ENCODE data around the gene STRBP. TPM values are rescaled to one million over a fixed set of nuclear protein-coding genes. Genes with fewer than 3 reads are reported as not detected.

The STRBP gene
- total RNA-seq, 1 experiment from 2014 or later = 18.1 TPM

- DNase-seq (ENCODE audit: low read depth) = no peak
- in situ Hi-C loops (cut with HindIII; ENCODE audit: low pct_unique_long_range_greater_than_20kb, low sequenced_read_pairs) = no loop called here
These were observed 147.4 kb downstream of the STRBP start for GRCh38 chr9:123120953-123121352.

DNA sequence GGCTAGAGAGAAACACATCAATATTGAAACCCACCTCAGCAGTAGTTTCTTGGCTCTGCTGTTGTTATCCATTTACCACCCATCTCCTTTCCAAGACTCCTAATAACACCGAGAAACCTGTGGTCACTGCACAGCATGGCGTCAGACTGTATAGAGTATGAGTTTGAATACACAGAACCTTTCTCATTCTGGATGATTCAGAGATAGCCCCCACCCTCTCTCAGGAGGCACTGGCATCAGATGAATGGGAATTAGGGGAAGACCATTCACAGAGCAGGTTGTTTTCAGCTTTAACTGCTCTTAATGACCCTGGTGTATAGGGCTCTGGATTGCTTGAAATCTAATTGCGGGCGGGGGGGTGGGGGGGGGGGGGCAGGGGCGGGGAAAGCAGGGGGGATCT is 148.3 kb downstream of the STRBP start:
- no peak for DNase-seq (ENCODE audit: low read depth)

GRCh38 chr9:123119566-123119965 is 148.8 kb downstream of the STRBP start:
- DNase-seq (ENCODE audit: low read depth) = no peak
- in situ Hi-C loops (cut with HindIII; ENCODE audit: low pct_unique_long_range_greater_than_20kb, low sequenced_read_pairs) = no loop called here

More for the DNA sequence above, 148.3 kb downstream of the STRBP start:
- in situ Hi-C loops (cut with HindIII; ENCODE audit: low pct_unique_long_range_greater_than_20kb, low sequenced_read_pairs) = no loop called here

- in situ Hi-C loops (cut with HindIII; ENCODE audit: low pct_unique_long_range_greater_than_20kb, low sequenced_read_pairs) = no loop called here
- no peak for DNase-seq (ENCODE audit: low read depth)
These were observed 152.3 kb downstream of the STRBP start for GRCh38 chr9:123116036-123116435.

DNA sequence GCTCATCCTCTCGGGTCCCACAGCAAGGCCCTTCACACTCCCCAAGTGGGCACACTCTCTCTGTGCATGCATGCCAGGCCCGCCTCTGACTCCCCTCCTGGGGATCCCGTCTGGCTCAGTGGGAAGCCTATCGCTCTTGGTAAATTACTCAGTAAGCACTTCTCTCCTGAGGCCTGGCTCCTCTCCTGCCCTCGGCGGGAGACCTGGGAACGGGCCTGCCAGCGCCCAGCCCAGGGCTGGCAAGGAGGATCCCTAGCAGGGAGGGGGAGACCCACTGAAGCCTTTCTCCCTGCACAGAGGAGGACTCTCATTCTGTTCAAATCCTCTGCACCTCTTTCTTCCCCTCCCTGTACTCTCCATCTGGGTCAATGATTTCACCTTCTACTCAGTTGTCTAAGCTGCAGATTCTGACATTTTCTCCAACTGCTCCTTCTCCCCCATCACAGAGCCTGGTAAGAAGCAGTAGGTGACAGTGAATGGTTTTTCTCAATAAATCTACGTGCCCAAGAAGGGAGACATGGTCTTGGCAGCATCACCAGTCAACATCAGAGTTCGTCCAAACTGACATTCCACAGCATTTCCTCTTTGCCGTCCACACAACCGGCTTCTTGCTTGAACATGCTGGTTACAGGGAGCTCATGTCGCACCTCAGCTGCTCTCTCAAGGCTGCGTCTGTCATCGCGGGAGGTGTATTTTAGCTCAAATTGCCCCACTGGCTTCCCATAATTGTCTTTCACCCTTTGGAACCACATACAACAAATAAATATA is 153.1 kb downstream of the STRBP start:
- no peak for DNase-seq (ENCODE audit: low read depth)
- in situ Hi-C loops (cut with HindIII; ENCODE audit: low pct_unique_long_range_greater_than_20kb, low sequenced_read_pairs) = no loop called here

DNA sequence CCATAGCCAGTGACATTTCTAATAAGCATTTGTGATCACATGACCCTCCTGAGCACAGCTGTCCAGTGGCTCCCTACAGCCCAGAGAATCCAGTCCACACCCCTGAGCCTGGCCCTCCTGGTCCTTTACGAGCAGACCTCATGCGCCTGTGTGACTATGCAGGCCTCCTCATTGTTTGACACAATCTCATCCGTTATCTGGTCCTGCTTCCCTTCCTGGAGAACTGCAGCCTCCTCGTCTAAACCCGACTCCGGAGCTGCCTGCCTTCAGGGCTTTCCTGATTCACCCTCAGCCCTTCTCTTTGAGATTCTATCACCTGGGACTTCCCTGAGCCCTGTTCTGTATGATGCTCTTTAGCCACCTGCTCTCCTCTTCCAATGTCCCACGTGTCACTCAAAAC is 155.2 kb downstream of the STRBP start:
- in situ Hi-C loops (cut with HindIII; ENCODE audit: low pct_unique_long_range_greater_than_20kb, low sequenced_read_pairs) = no loop called here
- no peak for DNase-seq (ENCODE audit: low read depth)

GRCh38 chr9:123112015-123112975 is 156.1 kb downstream of the STRBP start:
- DNase-seq (ENCODE audit: low read depth) = no peak
- in situ Hi-C loops (cut with HindIII; ENCODE audit: low pct_unique_long_range_greater_than_20kb, low sequenced_read_pairs) = no loop called here

- no peak for DNase-seq (ENCODE audit: low read depth)
- in situ Hi-C loops (cut with HindIII; ENCODE audit: low pct_unique_long_range_greater_than_20kb, low sequenced_read_pairs) = no loop called here
These were observed 156.9 kb downstream of the STRBP start for GRCh38 chr9:123111427-123112014.

DNA sequence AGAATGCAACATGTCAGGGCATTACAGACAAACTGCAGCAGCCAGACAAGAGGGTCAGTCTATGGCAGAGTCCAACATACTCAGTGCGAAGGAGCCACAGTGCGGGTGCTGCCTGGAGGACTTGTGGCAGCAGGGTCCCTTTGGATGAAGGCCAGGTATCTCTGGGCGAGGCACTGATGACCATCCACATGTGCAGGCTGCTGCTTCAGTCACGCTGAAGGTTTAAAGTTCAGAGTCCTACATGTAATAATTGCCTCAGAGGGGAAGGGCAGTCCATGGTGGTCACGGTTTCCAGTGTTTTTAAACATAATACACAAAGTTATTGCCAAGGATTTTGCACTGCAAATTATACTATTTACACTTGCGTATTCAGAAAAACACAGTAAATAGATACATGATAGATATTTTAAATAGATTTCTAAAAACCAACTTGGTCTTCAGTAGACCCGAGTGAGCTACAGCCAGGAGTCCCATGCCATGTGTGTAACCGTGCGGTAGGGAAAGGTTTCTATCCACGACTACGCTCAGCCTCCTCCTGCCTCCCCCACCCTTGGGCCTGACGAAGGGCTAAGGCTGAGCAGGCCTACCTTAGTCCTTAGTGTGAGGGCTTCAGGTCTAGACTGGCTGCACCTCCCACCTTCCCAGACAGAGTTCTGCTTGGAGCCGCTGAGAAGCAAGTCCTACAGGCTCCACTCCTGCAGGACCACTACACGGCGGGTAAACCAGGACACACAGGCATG is 158.7 kb downstream of the STRBP start:
- DNase-seq (ENCODE audit: low read depth) = no peak
- in situ Hi-C loops (cut with HindIII; ENCODE audit: low pct_unique_long_range_greater_than_20kb, low sequenced_read_pairs) = no loop called here

GRCh38 chr9:123108976-123109375 is 159.4 kb downstream of the STRBP start:
- in situ Hi-C loops (cut with HindIII; ENCODE audit: low pct_unique_long_range_greater_than_20kb, low sequenced_read_pairs) = no loop called here

DNA sequence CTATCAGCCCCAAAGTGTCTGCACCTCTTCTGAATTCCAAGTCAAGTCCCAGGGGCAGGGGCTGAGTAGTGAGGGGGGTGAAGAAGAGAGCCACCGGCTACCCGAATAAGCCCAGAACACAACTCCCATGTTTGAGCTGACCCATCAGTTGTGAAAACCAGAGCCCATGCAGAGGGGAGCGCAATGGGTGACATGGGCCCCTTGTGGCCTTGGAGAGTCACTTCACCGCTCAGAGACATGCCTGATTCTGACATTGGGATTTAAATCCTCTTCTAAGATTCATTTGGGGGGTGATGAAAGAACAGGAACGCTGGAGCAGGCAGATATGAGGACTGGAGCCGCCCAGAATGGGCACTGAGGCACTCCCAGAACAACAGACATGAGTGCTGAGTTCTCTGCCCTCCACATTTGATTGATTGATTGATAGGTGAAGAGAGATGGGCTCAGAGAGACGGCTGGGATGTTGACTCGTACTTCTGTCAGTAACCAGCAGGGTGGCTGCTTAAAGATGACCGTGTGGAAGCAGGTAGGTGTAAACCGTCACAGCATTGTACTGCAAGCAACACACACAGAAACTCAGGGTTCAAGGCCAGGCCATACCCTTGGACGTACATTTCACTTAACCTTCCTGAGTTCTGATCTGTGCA is 160.6 kb downstream of the STRBP start:
- in situ Hi-C loops (cut with HindIII; ENCODE audit: low pct_unique_long_range_greater_than_20kb, low sequenced_read_pairs) = no loop called here
- DNase-seq (ENCODE audit: low read depth) = no peak

More at GRCh38 chr9:123108976-123109375, 159.4 kb downstream of the STRBP start:
- no peak for DNase-seq (ENCODE audit: low read depth)

DNA sequence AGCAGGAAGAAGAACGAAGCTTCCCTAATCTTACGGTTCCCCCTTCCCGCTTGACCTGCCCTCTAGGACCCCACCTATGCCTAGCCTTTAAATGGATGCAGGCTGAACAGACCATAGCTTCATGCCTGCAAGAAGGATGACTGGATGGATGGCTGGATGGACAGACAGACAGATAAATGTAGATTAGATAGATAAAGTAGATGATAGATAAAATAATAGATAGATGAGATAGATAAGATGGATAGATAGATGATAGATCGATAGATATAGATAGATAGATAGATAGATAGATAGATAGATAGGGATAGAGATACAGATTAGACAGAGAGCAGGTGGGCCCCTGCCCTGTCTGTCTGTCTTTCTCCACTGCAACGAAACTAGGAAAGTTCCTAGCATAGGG is 162.9 kb downstream of the STRBP start:
- no peak for DNase-seq (ENCODE audit: low read depth)
- in situ Hi-C loops (cut with HindIII; ENCODE audit: low pct_unique_long_range_greater_than_20kb, low sequenced_read_pairs) = no loop called here

GRCh38 chr9:123104807-123105206 is 163.6 kb downstream of the STRBP start:
- in situ Hi-C loops (cut with HindIII; ENCODE audit: low pct_unique_long_range_greater_than_20kb, low sequenced_read_pairs) = no loop called here
- no peak for DNase-seq (ENCODE audit: low read depth)

DNA sequence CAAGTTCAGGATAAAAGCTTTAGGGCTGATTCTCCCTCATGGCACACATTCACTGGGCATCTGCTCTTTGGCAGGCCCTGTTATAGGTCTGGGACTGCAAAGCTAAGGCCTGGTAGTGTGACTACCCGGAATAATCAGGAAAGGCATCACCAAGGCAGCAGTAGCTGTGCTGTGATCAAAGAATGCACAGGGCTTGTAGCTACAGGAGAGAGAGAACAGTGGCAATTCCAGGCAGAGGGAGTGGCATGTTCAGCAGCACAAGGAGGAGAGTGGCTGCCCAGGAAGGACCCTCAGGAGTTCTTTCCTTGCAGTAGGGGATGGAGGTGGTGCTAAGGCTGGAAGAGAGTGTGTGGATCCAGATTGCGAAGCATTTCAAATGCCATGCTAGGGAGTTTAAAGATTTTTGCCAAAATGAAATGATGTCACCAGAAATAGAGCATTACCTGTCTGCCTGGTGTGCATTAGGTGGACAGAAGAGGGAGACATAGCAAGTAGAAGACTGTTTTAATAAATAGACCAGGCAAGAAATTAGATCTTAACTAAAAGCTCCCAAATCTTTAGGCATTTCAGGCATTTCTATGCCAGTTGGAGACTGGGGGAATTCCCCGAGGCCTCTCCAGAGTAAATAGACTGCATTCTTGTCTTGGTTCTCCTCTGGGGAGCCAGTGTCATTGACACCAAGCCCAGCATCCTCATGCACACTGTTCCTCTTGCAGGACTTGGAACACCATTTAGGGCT is 165.8 kb downstream of the STRBP start:
- peak; percentile 14 for DNase-seq (ENCODE audit: low read depth)
- in situ Hi-C loops (cut with HindIII; ENCODE audit: low pct_unique_long_range_greater_than_20kb, low sequenced_read_pairs) = no loop called here

DNA sequence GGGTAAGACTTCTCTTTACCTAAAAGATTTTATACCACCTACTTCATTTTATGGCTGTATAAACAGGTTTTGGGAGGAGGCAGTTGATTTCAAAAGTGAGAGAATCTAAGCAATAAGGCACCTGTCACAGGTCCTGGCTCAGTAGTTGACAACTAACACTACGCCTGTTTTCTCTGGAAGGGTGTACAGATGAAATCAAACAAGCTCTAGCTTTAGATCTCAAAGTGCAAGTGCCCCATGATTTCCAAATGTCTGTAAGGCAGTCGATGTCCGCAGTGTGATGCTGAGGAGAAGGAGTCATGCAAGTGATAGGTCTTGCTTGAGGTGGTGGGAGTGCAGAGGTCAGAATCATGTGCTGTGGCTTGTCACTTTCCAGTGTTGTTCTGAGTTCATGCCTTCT is 168.8 kb downstream of the STRBP start:
- no peak for DNase-seq (ENCODE audit: low read depth)
- in situ Hi-C loops (cut with HindIII; ENCODE audit: low pct_unique_long_range_greater_than_20kb, low sequenced_read_pairs) = loop anchor here (10.0 kb wide), 1 partner anchor 255 kb away; the partner anchor contains the start of gene CRB2

DNA sequence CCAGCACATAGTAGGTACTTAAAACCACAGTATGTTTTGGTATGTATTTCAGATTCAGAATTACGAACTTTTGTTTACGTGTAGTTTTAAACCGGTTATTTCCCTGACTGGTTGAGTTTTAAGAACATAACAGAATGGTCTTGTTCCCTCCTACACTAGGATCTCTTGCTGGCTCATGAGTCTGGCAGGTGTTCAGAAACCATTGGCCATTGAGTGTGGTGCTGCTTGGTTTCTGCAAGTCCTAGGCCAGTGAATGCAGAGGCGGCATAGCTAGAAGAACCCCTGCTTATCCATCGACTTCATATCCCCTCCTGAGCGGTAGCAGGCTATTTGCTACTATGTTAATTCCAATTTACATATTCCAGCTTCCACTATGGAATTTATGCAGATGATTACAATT is 169.3 kb downstream of the STRBP start:
- in situ Hi-C loops (cut with HindIII; ENCODE audit: low pct_unique_long_range_greater_than_20kb, low sequenced_read_pairs) = loop anchor here (10.0 kb wide), 1 partner anchor 256 kb away; the partner anchor contains the start of gene CRB2
- no peak for DNase-seq (ENCODE audit: low read depth)

DNA sequence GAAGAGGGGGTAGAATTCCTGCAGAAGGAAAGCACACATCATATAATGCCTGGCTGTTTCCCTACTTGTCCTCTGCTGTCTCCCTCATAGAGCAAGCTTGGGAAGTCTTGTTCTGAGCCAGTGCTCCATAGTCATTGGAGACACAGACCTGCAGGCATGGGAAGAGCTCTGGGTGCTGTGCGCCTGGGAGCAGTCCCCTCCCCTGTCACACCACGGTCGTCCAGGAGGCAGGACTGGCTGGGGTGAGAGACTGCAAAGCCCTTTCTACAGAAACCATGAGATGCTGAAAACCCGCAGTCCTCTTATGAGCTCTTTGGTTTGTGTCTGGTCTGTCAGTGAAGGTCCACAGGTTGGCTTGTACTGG is 170.3 kb downstream of the STRBP start:
- in situ Hi-C loops (cut with HindIII; ENCODE audit: low pct_unique_long_range_greater_than_20kb, low sequenced_read_pairs) = loop anchor here (10.0 kb wide), 1 partner anchor 257 kb away; the partner anchor contains the start of gene CRB2
- no peak for DNase-seq (ENCODE audit: low read depth)

All from Caki2 (cell line).